HepG2 (cell line): ENCODE measurements around the gene COL25A1. TPM values are rescaled to one million over a fixed set of nuclear protein-coding genes. Genes with fewer than 3 reads are reported as not detected.

Source experiments
- ATAC-seq: fragments of 200-7000 bp; cut with Tn5 transposase; 3 replicates; pipeline ENCODE4 v1.9.1; 2020; ENCODE audit warnings: mild to moderate bottlenecking, moderate library complexity
- BruUV-seq: library from RNA; stranded (reverse); fragments of 400-500 nt; replicated peaks from 2 replicates; lab custom pipeline; 2021; lab: Mats Ljungman, UMichigan
- CTCF ChIA-PET: fragments of 300-600 bp; formaldehyde crosslinking; extraction: SDS; loops from one replicate; lab custom pipeline; 2021; ENCODE audit warnings: low total read pairs, inconsistent platforms, low intra/inter-chr PET ratio; lab: Yijun Ruan, JAX
- POLR2A ChIA-PET: fragments of 350-600 bp; sonication (Branson Sonifier 250); formaldehyde crosslinking; loops from one replicate; lab custom pipeline; 2020; ENCODE audit warnings: antibody characterized with exemption, inconsistent platforms; lab: Yijun Ruan, JAX
- DNase-seq: peaks from one replicate; pipeline ENCODE4 v3.0.0-alpha.2; 2015; ENCODE audit warnings: low spot score
- FAIRE-seq: peaks from 3 replicates; lab custom pipeline; 2011; peaks lifted over from hg19 to GRCh38; lab: Jason Lieb, UNC
- H2AFZ ChIP-seq: one replicate; pipeline ENCODE4 v1.6.1; 2011; ENCODE audit warnings: low read length, inconsistent platforms
- H3K27ac ChIP-seq: fragments of 300-600 bp; 3 replicates; pipeline ENCODE4 v1.8.0; 2011; ENCODE audit warnings: mixed run types, mild to moderate bottlenecking, mixed read lengths, low read length, inconsistent platforms; ENCODE audit not compliant: insufficient read depth; ENCODE audit errors: extremely low read length
- H3K27me3 ChIP-seq, 2 experiments: fragments of 200-600 bp in 1 of 2; 2 replicates in 1 of 2; 3 replicates in 1 of 2; pipeline versions ENCODE4 v1.6.0 to v1.8.0; 2011; ENCODE audit warnings: low read length in 2 of 2, mild to moderate bottlenecking in 2 of 2, moderate library complexity in 2 of 2, inconsistent platforms in 1 of 2; ENCODE audit not compliant: insufficient read depth in 2 of 2, control insufficient read depth in 1 of 2
- H3K36me3 ChIP-seq, 2 experiments: fragments of 200-600 bp in 1 of 2; replicated peaks in 1 of 2; 2 replicates in 1 of 2; 3 replicates in 1 of 2; pipeline versions ENCODE4 v1.5.1 to v1.8.0; 2011; ENCODE audit warnings: low read length in 2 of 2, inconsistent platforms in 1 of 2; ENCODE audit not compliant: insufficient read depth in 2 of 2, control insufficient read depth in 1 of 2
- H3K4me1 ChIP-seq: 2 replicates; pipeline ENCODE4 v1.5.1; 2012; ENCODE audit warnings: low read length, inconsistent platforms; ENCODE audit not compliant: insufficient read depth
- H3K4me2 ChIP-seq: 2 replicates; pipeline ENCODE4 v1.6.0; 2011; ENCODE audit warnings: low read depth, low read length, inconsistent platforms
- H3K4me3 ChIP-seq, 3 experiments: fragments of 200-600 bp in 1 of 3; sonication (generic), shearing (Covaris generic) in 1 of 3; replicated peaks in 1 of 3; 2 replicates each; pipeline ENCODE4 v1.5.1; 2011 to 2016; ENCODE audit warnings: low read length in 3 of 3, inconsistent platforms in 2 of 3, low read depth in 2 of 3, mild to moderate bottlenecking in 2 of 3, control low read depth in 1 of 3, mixed read lengths in 1 of 3; ENCODE audit not compliant: insufficient read depth in 1 of 3
- H3K79me2 ChIP-seq: one replicate; pipeline ENCODE4 v1.6.1; 2011; ENCODE audit warnings: low read length, inconsistent platforms; ENCODE audit not compliant: insufficient read depth
- H3K9ac ChIP-seq: 2 replicates; pipeline ENCODE4 v1.6.0; 2011; ENCODE audit warnings: mild to moderate bottlenecking, low read depth, low read length, inconsistent platforms; ENCODE audit not compliant: insufficient read depth
- H3K9me3 ChIP-seq: 2 replicates; pipeline ENCODE4 v1.5.1; 2012; ENCODE audit warnings: mild to moderate bottlenecking, low read length
- H4K20me1 ChIP-seq: 2 replicates; pipeline ENCODE4 v1.6.0; 2011; ENCODE audit warnings: inconsistent platforms, mild to moderate bottlenecking, low read length, moderate library complexity; ENCODE audit not compliant: insufficient read depth
- CHD2 ChIP-seq: IDR thresholded peaks from 2 replicates; pipeline ENCODE4 v1.6.1; 2011; ENCODE audit warnings: low read depth, low read length, improper control_type of control experiment
- CTCF ChIP-seq: sonication (generic); formaldehyde crosslinking; IDR thresholded peaks from 2 replicates; pipeline ENCODE4 v1.5.0; 2020; ENCODE audit warnings: mild to moderate bottlenecking, missing genetic modification reagents, moderate library complexity
- SMC3 ChIP-seq: IDR thresholded peaks from 2 replicates; pipeline ENCODE4 v1.6.1; 2011; ENCODE audit warnings: low read length, improper control_type of control experiment
- STAG1 ChIP-seq: sonication (generic); formaldehyde crosslinking; IDR thresholded peaks from 2 replicates; pipeline ENCODE4 v1.4.0; 2020; ENCODE audit warnings: missing genetic modification reagents
- ZBTB33 ChIP-seq: sonication (generic); formaldehyde crosslinking; IDR thresholded peaks from 2 replicates; pipeline ENCODE4 v1.4.0; 2020; ENCODE audit warnings: missing genetic modification reagents
- ZFP62 ChIP-seq: sonication (generic); formaldehyde crosslinking; IDR thresholded peaks from 2 replicates; pipeline ENCODE4 v1.4.0; 2020; ENCODE audit warnings: missing genetic modification reagents
- ZNF503 ChIP-seq: sonication (generic); formaldehyde crosslinking; IDR thresholded peaks from 2 replicates; pipeline ENCODE4 v1.4.0; 2020; ENCODE audit warnings: missing genetic modification reagents
- WGBS: methylation state at CpG from one replicate; pipeline ENCODE4 v1.1.6; 2017; ENCODE audit warnings: low lambda C conversion rate; 5-methylcytosine and 5-hydroxymethylcytosine counted together
- in situ Hi-C: cut with HindIII; loops from 2 replicates; pipeline ENCODE4 v1.10.0; 2017; ENCODE audit warnings: low pct_unique_long_range_greater_than_20kb; ENCODE audit not compliant: extremely low pct_ligation_motif_present
- intact Hi-C: fragments of 100-400 bp; cut with micrococcal nuclease; formaldehyde crosslinking; loops from one replicate; pipeline ENCODE4 v1.10.0; 2022; ENCODE audit not compliant: unreplicated experiment
- polyA plus RNA-seq, 8 experiments: library from polyadenylated mRNA; depleted of rRNA in 3 of 8; stranded (reverse) in 7 of 8; unstranded in 1 of 8; fragments of >200 nt; fragmentation: Illumina TruSeq in 4 of 8; extraction: Trizol in 4 of 8; gene quantifications; 2 replicates each; pipeline versions ENCODE4 v1.2.1 to v1.2.3, GENCODE V29; 2011 to 2016; ENCODE audit warnings: low read depth in 4 of 8, missing spikeins in 1 of 8, mixed read lengths in 1 of 8; ENCODE audit not compliant: insufficient read depth in 1 of 8
- total RNA-seq, 5 experiments: library from RNA; depleted of rRNA; stranded (reverse); fragments of >200 nt; fragmentation: Illumina TruSeq; extraction: Trizol; gene quantifications; 2 replicates each; pipeline ENCODE4 v1.2.3, GENCODE V29; 2016; ENCODE audit warnings: low read depth in 1 of 5

Gene COL25A1
- total and polyA plus RNA-seq, 2 of the 13 experiments (the other 11 are each of a cell fraction or from before 2014, with no cell fraction given): not detected

GRCh38 chr4:108834835-108835384 is 467.5 kb downstream of the COL25A1 start:
- Histone ChIP-seq H3K4me3 (no peak overlapping the region), H3K4me2 (no peak overlapping the region), H3K4me1 (no peaks in the 10 kb centered on the region), H4K20me1 (no peaks in the 10 kb centered on the region), H2AFZ (no peak overlapping the region), H3K9ac (no peak overlapping the region), H3K27ac (no peak overlapping the region), H3K36me3 (no peaks in the 10 kb centered on the region), H3K9me3 (no peaks in the 10 kb centered on the region), H3K27me3 (no peaks in the 10 kb centered on the region), H3K79me2 (no peaks in the 10 kb centered on the region)
- no TSS peak for BruUV-seq
- POLR2A ChIA-PET: no interaction called here
- ATAC-seq (peak; percentile 74), DNase-seq (peak; percentile 23), FAIRE-seq (peak; percentile 56)
- TF ChIP-seq CHD2 (no peak), STAG1 (peak; percentile 73), SMC3 (peak; percentile 27; the same call in 1 of the 2 replicates), CTCF (CRISPR knock-in tag) (peak; percentile 58)
- in situ Hi-C loops (loop anchor here (10.0 kb wide), 1 partner anchor 570 kb away; no protein-coding TSS in a partner anchor), intact Hi-C loops (loop anchor here (1.0 kb wide), 3 partner anchors 459 to 571 kb away; no protein-coding TSS in a partner anchor)
- WGBS: 20% methylated on average over 3 of the region's 3 CpGs
- CTCF ChIA-PET: interaction anchor here (2.1 kb wide), 1 partner anchor 571 kb away, joined by 14 read pairs; no protein-coding TSS in a partner anchor

GRCh38 chr4:108834166-108834834 is 468.2 kb downstream of the COL25A1 start:
- H2AFZ ChIP-seq: no peak overlapping the region
- BruUV-seq: no TSS peak
- no peak for DNase-seq
- WGBS: 21% methylated on average over 9 of the region's 9 CpGs
- H4K20me1 ChIP-seq: no peaks in the 10 kb centered on the region
- no peak overlapping the region for H3K4me2 ChIP-seq
- intact Hi-C loops: loop anchor here (1.0 kb wide), 2 partner anchors 460 to 572 kb away; no protein-coding TSS in a partner anchor
- H3K9me3 ChIP-seq: no peaks in the 10 kb centered on the region
- peak; percentile 26 for FAIRE-seq
- H3K27me3 ChIP-seq: no peaks in the 10 kb centered on the region
- H3K9ac ChIP-seq: no peak overlapping the region
- no peak overlapping the region for H3K4me3 ChIP-seq
- in situ Hi-C loops: loop anchor here (10.0 kb wide), 1 partner anchor 571 kb away; no protein-coding TSS in a partner anchor
- no peaks in the 10 kb centered on the region for H3K79me2 ChIP-seq
- CTCF ChIA-PET: interaction anchor here (2.1 kb wide), 1 partner anchor 572 kb away, joined by 14 read pairs; no protein-coding TSS in a partner anchor
- no peaks in the 10 kb centered on the region for H3K36me3 ChIP-seq
- H3K4me1 ChIP-seq: no peaks in the 10 kb centered on the region
- no peak overlapping the region for H3K27ac ChIP-seq
- ATAC-seq: no peak
- POLR2A ChIA-PET: no interaction called here
- TF ChIP-seq ZFP62 (CRISPR knock-in tag) (no peak), ZBTB33 (CRISPR knock-in tag) (no peak), ZNF503 (no peak)
